ENCODE results near the gene KCTD13. TPM values are rescaled to one million over a fixed set of nuclear protein-coding genes. Genes with fewer than 3 reads are reported as not detected.
"Not testable (repeated sequence)": the region's sequence is repeated elsewhere in the genome, so short reads cannot be mapped to it uniquely, and the experiment has no call there.

KCTD13 gene
- total RNA-seq, 1 donor from 2014 or later: 44.4 TPM

- intact Hi-C loops (cut with micrococcal nuclease): loop anchor here (1.0 to 5.0 kb wide), 5 partner anchors 11 to 215 kb away; partner anchors contain the start of genes C16orf54, CDIPT, INO80E and KCTD13
- H3K4me1 Mint-ChIP-seq: peaks cover 17% of the 10 kb centered on the region
Measured at GRCh38 chr16:29962344-29962994, 36.4 kb upstream of the KCTD13 start.

GRCh38 chr16:29961479-29962343, 35.7 kb upstream of the KCTD13 start, which contains the start of gene TMEM219:
TSS of gene TMEM219 (plus strand) at chr16:29962079. CDS start at chr16:29963144, 1,065 bp downstream.
- H3K27me3 Mint-ChIP-seq: no peaks in the 10 kb centered on the region
- H3K36me3 Mint-ChIP-seq (ENCODE audit: low read depth): peaks cover 1% of the 10 kb centered on the region
- ATAC-seq (ENCODE audit: low read depth) (peak; percentile 90), DNase-seq (peak; percentile 98)
- no peaks in the 10 kb centered on the region for H3K9me3 Mint-ChIP-seq
- H3K27ac Mint-ChIP-seq: peak within 1 kb of the TSS; percentile 90
- intact Hi-C loops (cut with micrococcal nuclease): loop anchor here (1.0 to 5.0 kb wide), 6 partner anchors 12 to 214 kb away; partner anchors contain the start of genes ASPHD1, C16orf54, CDIPT and INO80E
- ChIA-PET POLR2A (interaction anchor here (0.5 to 4.8 kb wide), 14 partner anchors 12 to 1218 kb away, joined by 3 to 67 read pairs (median 4); partner anchors contain the start of genes FUS, HIRIP3, KCTD13 and MVP), CTCF (interaction anchor here (0.8 to 1.1 kb wide), 3 partner anchors 12 to 36 kb away, joined by 3 to 6 read pairs (median 5); partner anchors contain the start of genes KCTD13 and TAOK2)
- H3K4me1 Mint-ChIP-seq: peaks cover 17% of the 10 kb centered on the region
- no peak for TF ChIP-seq CTCF (IDR thresholded peaks at IDR 0.05)
- H3K4me3 Mint-ChIP-seq: peak within 1 kb of the TSS; percentile 88

More at GRCh38 chr16:29962344-29962994, 36.4 kb upstream of the KCTD13 start:
- Mint-ChIP-seq H3K36me3 (ENCODE audit: low read depth) (peaks cover 1% of the 10 kb centered on the region), H3K9me3 (no peaks in the 10 kb centered on the region), H3K27ac (peak overlapping the region; percentile 77), H3K27me3 (no peaks in the 10 kb centered on the region), H3K4me3 (peak overlapping the region; percentile 87)
- ChIA-PET CTCF (interaction anchor here (0.8 to 1.1 kb wide), 3 partner anchors 11 to 37 kb away, joined by 3 to 6 read pairs (median 5); partner anchors contain the start of genes KCTD13 and TAOK2), POLR2A (interaction anchor here (0.5 to 4.8 kb wide), 10 partner anchors 11 to 1217 kb away, joined by 3 to 67 read pairs (median 3); partner anchors contain the start of genes FUS, HIRIP3, KCTD13 and MVP)
- no peak for TF ChIP-seq CTCF (IDR thresholded peaks at IDR 0.05)
- DNase-seq: no peak
- no peak for ATAC-seq (ENCODE audit: low read depth)

GRCh38 chr16:29961127-29961478, 35.1 kb upstream of the KCTD13 start:
- no peaks in the 10 kb centered on the region for H3K27me3 Mint-ChIP-seq
- H3K9me3 Mint-ChIP-seq: no peaks in the 10 kb centered on the region
- TF ChIP-seq CTCF (IDR thresholded peaks at IDR 0.05): no peak
- peaks cover 1% of the 10 kb centered on the region for H3K36me3 Mint-ChIP-seq (ENCODE audit: low read depth)
- intact Hi-C loops (cut with micrococcal nuclease): loop anchor here (1.0 to 5.0 kb wide), 2 partner anchors 61 to 214 kb away; partner anchors contain the start of genes ASPHD1 and C16orf54
- peaks cover 17% of the 10 kb centered on the region for H3K4me1 Mint-ChIP-seq
- CTCF ChIA-PET: interaction anchor here (1.1 kb wide), 1 partner anchor 12 kb away, joined by 6 read pairs; the partner anchor contains the start of gene TAOK2
- H3K27ac Mint-ChIP-seq: peak overlapping the region; percentile 90
- POLR2A ChIA-PET: interaction anchor here (0.5 to 4.8 kb wide), 12 partner anchors 12 to 698 kb away, joined by 3 to 67 read pairs (median 4); partner anchors contain the start of genes HIRIP3, KCTD13, MVP and TAOK2
- DNase-seq (no peak), ATAC-seq (ENCODE audit: low read depth) (no peak)
- peak overlapping the region; percentile 88 for H3K4me3 Mint-ChIP-seq

- POLR2A ChIA-PET: interaction anchor here (4.8 kb wide), 1 partner anchor 13 kb away, joined by 67 read pairs; the partner anchor contains the start of gene TAOK2
- H3K9me3 Mint-ChIP-seq; H3K27ac Mint-ChIP-seq; H3K27me3 Mint-ChIP-seq; CTCF ChIA-PET; ATAC-seq (ENCODE audit: low read depth); H3K36me3 Mint-ChIP-seq (ENCODE audit: low read depth); H3K4me3 Mint-ChIP-seq; DNase-seq: not testable (repeated sequence)
- intact Hi-C loops (cut with micrococcal nuclease): loop anchor here (5.0 kb wide), 1 partner anchor 213 kb away; the partner anchor contains the start of gene C16orf54
- H3K4me1 Mint-ChIP-seq: peaks cover 17% of the 10 kb centered on the region
Measured at GRCh38 chr16:29959821-29960220, 33.8 kb upstream of the KCTD13 start.

GRCh38 chr16:29959293-29959692, 33.3 kb upstream of the KCTD13 start:
- DNase-seq: no peak
- Mint-ChIP-seq H3K27me3 (no peaks in the 10 kb centered on the region), H3K27ac (no peak overlapping the region), H3K9me3 (no peaks in the 10 kb centered on the region), H3K4me1 (peaks cover 17% of the 10 kb centered on the region), H3K4me3 (no peak overlapping the region), H3K36me3 (ENCODE audit: low read depth) (no peaks in the 10 kb centered on the region)
- ChIA-PET POLR2A (no interaction called here), CTCF (no interaction called here)
- no peak for TF ChIP-seq CTCF (IDR thresholded peaks at IDR 0.05)
- intact Hi-C loops (cut with micrococcal nuclease): no loop called here
- ATAC-seq (ENCODE audit: low read depth): no peak
